NCI-H510A treated with DMSO at 0.1 percent for 48 hours (cell line): ENCODE measurements around the gene XKR3.
"Not testable (repeated sequence)": the region's sequence is repeated elsewhere in the genome, so short reads cannot be mapped to it uniquely, and the experiment has no call there.

Source experiments
- DNase-seq: peaks from one replicate; lab custom pipeline; 2025; lab: John Stamatoyannopoulos, UW

Gene XKR3

DNA sequence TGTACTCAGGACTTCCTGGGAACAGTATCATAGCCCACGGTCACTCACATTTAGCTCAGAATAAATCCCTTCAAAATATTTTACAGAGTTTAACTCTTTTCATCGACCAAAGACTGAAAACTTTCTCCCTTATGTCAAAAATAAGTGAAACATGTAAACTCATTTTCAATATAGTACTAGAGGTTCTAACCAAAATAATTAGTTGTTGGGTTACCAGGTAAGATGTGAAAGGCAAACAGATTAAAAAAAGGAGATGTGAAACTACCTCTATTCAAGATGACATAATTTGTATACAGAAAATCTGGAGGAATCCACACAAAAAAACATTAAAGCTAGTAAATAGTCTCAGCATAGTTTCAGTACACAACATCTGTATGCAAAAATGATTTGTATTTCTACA lies 20.3 kb downstream of the XKR3 start:
- DNase-seq = no peak

DNA sequence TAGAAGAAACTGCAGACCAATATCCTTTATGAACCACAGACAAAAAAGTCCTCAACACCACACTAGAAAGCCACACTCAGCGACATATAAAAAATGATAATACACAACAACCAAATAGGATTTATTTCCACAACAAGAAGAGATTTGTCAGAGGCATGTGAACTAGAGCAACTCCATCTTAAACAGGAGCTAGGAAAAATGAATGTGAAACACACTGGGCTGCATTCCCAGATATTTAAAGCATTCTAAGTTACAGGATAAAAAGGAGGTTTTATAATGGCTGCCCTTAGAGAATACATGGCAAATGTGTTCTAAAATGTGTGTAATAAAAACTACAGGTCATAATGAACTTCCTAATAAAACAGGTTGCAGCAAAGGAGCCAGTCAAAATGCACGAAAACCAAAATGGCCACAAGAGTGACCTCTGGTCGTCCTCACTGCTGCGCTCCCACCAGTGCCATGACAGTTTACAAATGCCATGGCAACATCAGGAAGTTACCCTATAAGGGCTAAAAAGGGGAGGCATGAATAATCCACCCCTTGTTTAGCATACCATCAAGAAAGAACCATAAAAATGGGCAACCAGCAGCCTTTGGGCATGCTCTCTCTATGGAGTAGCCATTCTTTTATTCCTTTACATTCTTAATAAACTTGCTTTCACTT lies 21.8 kb downstream of the XKR3 start:
- DNase-seq = no peak

DNA sequence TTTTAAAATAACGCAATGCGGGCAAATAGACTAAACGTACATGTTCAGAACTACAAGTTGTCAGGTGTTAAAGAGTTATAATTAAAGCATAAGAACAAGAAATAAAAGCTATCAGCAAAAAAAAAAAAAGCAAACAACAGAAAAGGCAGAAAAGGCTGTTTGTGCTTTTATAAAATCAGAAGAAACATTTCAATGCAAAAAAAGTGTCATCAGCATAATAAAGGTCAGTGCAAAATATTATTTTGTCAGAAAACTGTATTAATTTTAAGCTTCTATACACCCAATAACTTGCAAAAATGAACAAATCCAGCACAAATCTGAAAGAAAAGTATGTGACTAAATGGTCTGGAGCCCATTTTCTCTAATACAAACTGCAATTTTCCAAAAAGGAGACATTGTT lies 23.6 kb downstream of the XKR3 start:
- no peak for DNase-seq

DNA sequence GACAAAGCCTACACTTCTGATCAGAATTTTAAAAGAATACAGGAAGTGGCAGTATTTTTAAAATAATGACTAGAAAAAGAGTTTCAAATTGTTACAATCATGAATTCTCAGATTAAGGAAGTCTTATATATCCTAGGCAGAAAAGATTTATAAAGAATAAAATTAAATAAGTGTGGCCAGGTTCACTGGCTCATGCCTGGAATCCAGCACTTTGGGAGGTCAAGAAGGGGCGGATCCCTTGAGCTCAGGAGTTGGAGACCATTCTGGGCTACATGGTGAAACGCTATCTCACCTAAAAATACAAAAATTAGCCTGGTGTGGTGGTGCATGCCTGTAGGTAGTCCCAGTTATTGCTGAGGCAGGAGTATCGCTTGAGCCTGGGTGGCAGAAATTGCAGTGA lies 24.1 kb downstream of the XKR3 start:
- DNase-seq = no peak

DNA sequence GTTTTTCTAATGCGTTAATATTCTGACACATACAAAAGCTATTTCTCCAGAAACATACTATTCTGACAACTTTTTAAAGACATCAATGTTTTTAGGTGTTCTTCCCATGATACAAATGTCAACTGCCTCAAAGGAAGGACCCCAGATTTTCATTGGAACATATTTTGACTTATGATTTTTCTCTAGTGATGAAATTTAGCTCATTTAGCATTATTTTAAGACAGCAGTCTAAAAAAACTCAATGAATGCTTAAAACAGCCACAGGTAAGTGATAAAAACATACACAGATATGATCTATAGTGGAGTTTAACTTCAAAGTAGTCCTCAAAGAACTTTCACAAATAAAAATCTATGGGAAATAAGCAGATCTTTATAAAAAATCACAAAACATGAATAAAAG lies 24.9 kb downstream of the XKR3 start:
- DNase-seq = no peak

DNA sequence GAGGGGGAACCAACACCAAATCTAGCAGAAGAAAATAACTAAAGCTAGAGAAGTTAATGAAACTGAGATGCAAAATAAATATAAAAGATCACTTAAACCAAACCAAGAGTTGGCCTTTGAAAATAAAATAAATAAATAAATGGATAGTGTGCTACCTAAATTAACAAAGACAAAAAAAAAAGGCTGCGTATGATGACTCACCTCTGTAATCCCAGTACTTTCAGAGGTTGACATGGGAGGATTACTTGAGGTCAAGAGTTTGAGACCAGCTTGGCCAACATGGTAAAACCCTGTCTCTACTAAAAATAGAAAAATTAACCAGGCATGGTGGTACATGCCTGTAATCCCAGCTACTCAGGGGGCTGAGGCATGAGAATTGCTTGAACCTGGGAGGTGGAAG lies 29.7 kb downstream of the XKR3 start:
- DNase-seq = not testable (repeated sequence)

DNA sequence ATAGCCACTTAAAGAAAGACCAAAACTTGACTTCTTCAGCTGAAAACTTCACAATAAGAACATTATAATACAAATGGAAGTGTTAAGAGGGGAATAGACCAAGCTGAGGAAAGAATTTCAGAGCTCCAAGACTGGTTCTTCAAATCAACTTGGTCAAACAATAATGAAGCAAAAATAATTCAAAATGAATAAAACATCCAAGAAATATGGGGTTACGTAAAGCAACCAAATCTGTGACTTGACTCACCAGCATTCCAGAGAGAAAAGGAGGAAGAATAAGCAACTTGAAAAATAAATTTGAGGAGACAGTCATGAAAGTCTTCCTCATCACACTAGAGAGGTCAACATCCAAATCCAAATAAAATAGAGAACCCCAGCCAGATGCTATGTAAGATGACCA lies 31.4 kb downstream of the XKR3 start:
- DNase-seq = no peak

DNA sequence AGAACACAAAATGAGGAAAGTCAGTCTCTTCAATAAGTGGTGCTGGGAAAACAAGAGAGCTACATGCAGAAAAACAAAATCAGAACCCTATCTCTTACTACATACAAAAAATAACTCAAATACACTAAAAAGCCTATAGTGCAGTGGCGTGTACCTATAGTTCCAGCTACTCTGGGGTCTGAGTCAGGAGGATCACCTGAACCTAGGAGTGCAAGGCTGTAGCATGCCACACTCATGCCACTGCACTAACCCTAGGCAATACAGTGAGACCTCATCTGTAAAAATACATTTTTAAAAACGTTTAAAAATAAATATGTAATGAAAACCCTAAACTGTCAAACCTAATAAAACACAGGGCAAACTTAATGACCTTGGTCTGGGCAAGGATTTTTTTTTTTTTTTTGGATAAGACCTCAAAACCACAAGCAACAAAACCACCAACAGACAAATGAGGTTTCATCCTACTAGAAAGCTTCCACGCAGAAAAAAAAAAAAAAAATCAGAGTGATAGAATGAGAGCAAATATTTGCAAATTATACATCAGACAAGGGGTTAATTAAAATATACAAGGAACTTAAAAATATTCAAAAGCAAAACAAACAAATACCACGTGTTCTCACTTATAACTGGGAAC lies 35.2 kb downstream of the XKR3 start:
- no peak for DNase-seq

DNA sequence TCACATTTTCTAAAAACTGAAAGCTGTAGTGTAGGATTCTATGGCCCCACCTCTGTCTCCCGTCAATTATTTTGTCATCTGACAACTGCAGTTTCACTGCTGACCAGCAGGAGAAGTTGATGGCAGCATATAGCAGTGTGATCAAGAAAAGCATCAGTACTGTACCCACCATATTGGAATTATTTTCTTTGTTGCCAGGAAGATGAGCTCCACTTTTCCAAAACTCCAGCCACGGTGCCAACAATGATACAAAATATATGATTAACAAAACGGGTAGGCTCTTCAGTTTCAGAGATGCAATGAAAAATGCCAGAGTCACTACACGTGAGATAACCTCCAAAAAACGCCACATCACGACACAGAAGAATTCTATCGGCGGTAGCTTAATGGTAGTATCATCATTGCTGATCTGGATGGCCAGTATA lies 41.3 kb downstream of the XKR3 start:
- no peak for DNase-seq

DNA sequence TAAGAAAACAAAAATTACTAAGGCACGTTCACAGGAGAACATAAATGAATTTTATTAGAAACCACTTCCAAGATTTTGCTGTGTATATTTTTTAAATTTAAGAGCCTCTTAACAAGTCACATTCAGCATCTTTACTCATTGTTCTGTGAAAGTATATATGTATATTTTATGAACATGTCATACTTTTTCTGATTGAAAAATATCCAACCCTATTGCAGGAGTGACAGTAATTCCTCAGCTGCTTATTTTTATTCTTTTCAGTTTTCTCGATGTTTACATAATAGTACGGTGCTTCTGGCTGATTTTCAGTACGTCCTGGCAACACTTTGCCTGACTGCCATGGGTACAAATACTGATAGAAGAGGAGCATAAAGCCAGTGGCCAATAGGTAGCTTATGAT lies 41.8 kb downstream of the XKR3 start:
- DNase-seq = no peak

DNA sequence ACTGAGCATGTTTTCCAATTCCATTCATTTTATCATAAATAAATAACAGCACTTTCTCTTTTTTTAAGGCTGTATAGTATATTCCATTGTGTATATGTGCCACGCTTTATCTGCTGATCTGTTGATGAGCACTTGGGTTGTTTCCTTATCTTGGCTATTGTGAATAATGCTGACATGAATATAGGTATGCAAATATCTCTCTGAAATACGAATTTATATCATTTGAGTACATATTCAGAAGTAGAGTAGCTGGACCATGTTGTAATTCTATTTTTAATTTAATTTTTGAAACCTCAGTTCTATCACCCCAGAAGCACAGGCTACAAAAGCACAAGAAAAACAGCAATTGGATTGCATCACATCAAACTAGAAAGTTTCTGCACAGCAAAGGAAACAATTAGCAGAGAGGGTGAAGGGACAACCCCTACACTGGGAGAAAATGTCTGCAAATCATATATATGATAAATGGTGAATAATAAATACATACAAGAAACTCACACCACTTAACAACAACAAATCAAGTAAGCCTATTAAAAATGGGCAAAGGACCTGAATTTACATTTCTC lies 43.4 kb downstream of the XKR3 start:
- DNase-seq = no peak

DNA sequence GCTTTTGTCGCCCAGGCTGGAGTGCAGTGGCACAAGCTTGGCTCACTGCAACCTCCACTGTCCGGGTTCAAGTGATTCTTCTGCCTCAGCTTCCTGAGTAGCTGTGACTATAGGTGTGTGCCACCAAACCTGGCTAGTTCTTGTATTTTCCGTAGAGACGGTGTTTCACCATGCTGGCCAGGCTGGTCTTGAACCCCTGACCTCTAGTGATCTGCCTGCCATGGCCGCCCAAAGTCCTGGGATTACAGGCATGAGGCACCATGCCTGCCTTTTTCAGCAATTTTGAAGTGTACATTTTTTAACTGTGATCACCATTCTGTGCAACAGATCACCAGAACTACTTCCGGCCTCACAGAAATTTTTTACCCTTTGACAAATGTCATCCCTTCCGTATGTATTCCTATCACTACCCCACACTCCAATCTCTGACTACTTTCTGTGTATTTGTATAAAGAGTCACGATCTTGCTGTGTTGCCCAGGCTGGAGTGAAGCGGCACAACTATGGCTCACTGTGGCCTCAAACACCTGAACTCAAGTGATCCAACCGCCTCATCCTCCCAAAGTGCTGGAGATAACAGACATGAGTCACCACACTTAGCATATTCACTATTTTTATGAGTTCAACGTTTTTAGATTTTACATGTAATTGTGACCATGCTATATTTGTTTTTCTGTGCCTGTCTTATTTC lies 44.0 kb downstream of the XKR3 start:
- no peak for DNase-seq

DNA sequence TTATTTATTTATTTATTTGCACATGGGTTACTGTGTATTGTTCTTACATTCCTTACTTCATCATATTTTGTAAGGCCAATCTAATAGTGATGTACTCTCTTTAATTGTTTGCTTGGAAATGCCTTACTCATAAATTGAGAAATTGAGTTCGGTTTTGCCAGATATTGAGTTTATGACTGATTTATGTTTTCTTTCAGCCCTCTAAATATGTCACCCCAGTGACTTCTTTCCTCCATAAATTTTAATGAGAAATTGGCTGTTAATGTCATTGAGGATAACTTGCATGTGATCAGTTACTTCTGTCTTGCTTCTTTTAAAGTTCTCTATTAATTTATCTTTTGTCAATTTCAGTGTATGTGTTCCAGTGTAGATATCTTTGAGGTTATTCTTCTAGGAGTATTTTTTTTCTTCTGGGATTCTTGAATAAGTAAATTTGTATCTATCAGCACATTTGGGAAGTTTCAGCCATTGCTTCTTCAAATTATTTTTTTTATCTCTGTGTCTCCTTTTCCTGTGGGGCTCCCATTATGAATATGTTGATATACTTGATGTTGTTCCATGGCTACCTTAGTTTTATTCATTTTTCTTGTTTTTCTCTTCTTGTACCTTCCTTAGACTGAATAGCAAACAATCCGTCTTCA lies 47.8 kb downstream of the XKR3 start:
- no peak for DNase-seq

DNA sequence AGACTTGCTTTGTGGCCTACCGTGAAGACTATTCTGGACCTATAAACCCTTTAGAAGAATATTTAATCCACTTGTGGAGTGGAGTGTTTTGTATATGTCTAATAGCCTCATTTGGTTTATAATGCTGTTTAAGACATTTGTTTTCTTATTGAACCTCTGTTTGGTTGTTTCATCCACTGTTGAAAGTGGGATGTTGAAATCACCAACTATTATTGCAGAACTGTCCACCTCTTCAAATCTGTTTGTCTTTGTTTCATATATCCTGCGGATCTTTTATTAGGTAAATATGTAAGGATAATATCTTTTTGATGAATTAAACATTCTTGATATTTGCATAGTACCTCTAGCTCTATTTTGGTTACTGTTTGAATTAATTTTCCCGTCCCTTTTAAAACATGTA lies 49.1 kb downstream of the XKR3 start:
- DNase-seq = no peak

DNA sequence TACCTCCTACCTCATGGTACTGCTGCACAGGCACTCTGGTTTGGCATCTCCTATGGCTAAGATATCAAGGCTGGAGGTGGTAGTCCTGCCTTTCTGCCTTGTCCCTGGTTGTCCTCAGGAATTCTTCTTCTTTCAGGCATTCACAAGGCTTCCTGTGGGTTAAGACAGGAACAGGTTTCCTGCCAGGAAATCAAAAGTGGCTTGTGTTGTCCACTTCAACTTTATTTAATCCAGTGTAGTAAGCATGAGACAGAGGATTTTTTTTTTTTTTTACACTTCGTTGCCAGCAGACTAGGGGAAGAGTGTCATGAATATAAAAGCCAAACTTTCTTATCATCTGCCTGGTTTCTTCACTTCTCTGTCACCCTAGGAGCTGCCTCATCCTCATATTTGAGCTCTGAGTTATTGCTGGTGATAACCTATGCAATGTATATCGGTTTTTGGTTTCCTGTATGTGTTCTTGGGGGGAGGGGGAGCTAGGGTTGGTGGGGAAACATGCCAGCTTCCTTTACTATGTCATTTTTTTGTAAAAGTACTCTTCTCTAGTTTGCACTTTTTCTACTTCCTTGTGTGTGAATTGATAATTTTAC lies 50.2 kb downstream of the XKR3 start:
- DNase-seq = no peak

DNA sequence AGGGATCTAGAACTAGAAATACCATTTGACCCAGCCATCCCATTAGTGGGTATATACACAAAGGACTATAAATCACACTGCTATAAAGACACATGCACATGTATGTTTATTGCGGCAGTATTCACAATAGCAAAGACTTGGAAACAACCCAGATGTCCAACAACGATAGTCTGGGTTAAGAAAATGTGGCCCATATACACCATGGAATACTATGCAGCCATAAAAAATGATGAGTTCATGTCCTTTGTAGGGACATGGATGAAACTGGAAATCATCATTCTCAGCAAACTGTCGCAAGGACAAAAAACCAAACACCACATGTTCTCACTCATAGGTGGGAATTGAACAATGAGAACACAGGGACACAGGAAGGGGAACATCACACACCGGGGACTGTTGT lies 53.6 kb downstream of the XKR3 start:
- DNase-seq = not testable (repeated sequence)

DNA sequence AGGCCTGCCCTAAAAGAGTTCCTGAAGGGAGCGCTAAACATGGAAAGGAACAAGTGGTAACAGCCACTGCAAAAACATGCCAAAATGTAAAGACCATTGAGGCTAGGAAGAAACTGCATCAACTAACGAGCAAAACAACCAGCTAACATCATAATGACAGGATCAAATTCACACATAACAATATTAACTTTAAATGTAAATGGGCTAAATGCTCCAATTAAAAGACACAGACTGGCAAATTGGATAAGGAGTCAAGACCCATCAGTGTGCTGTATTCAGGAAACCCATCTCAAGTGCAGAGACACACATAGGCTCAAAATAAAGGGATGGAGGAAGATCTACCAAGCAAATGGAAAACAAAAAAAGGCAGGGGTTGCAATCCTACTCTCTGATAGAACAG lies 57.3 kb downstream of the XKR3 start:
- DNase-seq = not testable (repeated sequence)

DNA sequence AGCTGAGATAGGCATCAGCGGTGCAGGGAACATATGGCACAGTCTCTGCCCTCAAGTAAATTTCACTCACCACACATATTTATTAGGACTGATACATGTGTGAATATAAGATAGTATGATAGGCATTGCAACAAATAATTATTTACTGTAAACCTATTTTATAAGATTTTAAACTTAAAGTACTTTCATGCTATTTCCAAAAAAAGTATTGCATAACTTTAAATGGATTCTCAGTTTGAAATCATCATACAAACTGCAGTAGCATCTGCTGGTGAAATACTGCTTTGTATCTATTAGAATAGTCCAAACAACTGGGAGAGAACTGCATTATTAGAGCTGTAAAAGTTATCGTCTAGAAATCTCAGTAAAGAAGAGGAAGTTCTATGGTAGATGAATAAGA lies 63.0 kb downstream of the XKR3 start:
- not testable (repeated sequence) for DNase-seq

DNA sequence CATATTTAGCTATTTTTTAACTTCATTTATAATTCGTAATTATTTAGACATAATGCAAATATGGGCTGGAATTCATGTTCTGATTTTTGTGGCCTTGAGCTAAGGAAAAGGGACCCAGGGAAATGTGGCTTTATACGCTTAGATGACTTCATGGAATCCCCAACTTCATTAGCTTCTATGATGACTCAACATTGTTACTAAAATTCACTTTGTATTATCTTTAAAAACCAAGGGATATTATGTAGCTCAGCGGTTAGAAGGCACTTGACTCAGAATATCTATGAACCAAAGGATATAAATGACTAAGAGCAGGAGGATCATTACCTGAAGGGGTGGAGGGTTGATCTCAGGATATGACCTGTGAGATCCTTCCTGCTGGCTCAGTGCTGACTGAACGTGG lies 64.8 kb downstream of the XKR3 start:
- not testable (repeated sequence) for DNase-seq

DNA sequence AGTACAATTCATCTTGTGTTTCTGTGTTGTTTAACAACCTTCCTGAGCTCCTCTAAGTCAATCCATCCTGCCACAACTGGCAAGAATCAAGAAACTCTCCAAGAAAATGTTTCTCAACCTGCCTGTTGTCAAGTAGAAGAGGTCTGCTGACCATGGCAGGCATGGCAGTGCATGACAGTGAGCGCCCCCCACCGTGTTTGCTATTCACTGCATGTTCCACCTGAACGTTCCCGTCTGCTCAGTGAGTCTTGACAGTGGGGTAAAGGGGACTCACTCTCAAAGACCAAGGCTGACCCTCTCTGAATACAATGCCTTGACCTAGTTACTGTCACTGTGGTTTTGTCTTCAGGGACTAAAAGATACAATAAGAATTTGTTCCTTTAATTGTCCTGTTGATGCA lies 75.9 kb downstream of the XKR3 start:
- DNase-seq = not testable (repeated sequence)

DNA sequence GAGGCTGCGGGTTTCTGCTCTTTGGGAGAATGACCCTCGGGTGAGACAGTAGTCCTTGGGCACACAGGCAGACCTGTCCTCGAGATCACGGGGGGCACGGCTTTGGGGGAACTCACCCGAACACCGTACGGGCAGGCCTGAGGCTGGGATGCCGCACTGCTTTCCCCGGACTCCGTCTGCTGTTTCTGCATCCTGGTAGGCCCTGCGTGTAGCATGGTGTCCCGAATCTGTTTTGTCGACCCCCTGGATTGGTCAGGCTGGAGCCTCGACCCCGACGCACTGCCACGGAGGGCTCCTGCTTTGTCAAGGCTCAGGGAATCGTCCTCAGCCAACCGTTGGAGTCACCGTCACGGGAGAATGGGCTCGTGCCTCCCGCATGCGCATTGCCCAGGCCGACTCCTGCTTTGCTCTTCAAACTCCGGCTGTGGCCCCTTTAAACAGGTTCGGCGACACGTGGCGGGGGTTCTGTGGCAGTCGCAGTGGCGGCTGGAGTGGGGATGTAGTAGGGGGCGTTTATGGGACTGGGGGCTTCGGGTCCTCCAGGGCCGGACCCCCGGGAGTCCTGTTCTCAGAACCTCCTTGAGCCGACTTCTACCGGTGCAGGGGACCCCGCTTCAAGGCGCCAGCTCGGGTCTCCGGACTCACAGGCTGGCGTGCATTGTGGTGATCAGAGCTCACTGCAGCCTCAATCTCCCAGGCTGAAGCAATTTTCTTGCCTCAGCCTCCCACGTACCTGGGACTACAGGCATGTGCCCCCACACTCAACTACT lies 76.9 kb downstream of the XKR3 start:
- not testable (repeated sequence) for DNase-seq
